MCF 10A (cell line): ENCODE measurements around the gene CFAP119. TPM values are rescaled to one million over a fixed set of nuclear protein-coding genes. Genes with fewer than 3 reads are reported as not detected.
A peak's percentile ranks its signal among the peaks of the same experiment; 100 is the strongest.

Source experiments
- BruUV-seq: library from RNA; stranded (reverse); fragments of 400-500 nt; replicated peaks from 2 replicates; lab custom pipeline; 2021; lab: Mats Ljungman, UMichigan
- CTCF ChIA-PET: fragments of 300-600 bp; sonication (Branson Sonifier 250); formaldehyde crosslinking; extraction: SDS; loops from one replicate; lab custom pipeline; 2021; ENCODE audit warnings: antibody characterized with exemption, inconsistent platforms; lab: Yijun Ruan, JAX
- POLR2A ChIA-PET: fragments of 300-600, 350-650 bp; sonication (Branson Sonifier 250); formaldehyde crosslinking; extraction: SDS; loops from one replicate; lab custom pipeline; 2020; ENCODE audit warnings: antibody characterized with exemption, inconsistent platforms; lab: Yijun Ruan, JAX
- DNase-seq: peaks from one replicate; pipeline ENCODE4 v3.0.0-alpha.2; 2018; ENCODE audit not compliant: unreplicated experiment
- H3K27ac Mint-ChIP-seq: one replicate; pipeline ENCODE4 v1.8.0; 2022; ENCODE audit warnings: mild to moderate bottlenecking, low read depth, mixed read lengths; ENCODE audit not compliant: unreplicated experiment
- H3K27me3 Mint-ChIP-seq: one replicate; pipeline ENCODE4 v1.8.0; 2022; ENCODE audit warnings: mixed read lengths; ENCODE audit not compliant: insufficient read depth, unreplicated experiment
- H3K36me3 Mint-ChIP-seq: one replicate; pipeline ENCODE4 v1.8.0; 2022; ENCODE audit warnings: mild to moderate bottlenecking, moderate library complexity, mixed read lengths; ENCODE audit not compliant: insufficient read depth, unreplicated experiment
- H3K4me1 Mint-ChIP-seq: one replicate; pipeline ENCODE4 v1.8.0; 2022; ENCODE audit warnings: mixed read lengths; ENCODE audit not compliant: insufficient read depth, unreplicated experiment
- H3K4me3 Mint-ChIP-seq: one replicate; pipeline ENCODE4 v1.8.0; 2022; ENCODE audit warnings: mild to moderate bottlenecking, moderate library complexity, mixed read lengths; ENCODE audit not compliant: unreplicated experiment
- H3K9me3 Mint-ChIP-seq: one replicate; pipeline ENCODE4 v1.8.0; 2022; ENCODE audit warnings: mixed read lengths; ENCODE audit not compliant: unreplicated experiment
- CTCF ChIP-seq: fragments of 200-600 bp; IDR thresholded peaks from one replicate; pipeline ENCODE4 v1.8.0; 2022; ENCODE audit warnings: antibody characterized with exemption, mild to moderate bottlenecking; ENCODE audit not compliant: unreplicated experiment
- intact Hi-C: fragments of 100-400 bp; cut with micrococcal nuclease; formaldehyde crosslinking; loops from 2 replicates; pipeline ENCODE4 v1.14.1; 2022
- total RNA-seq: library from RNA; stranded (reverse); gene quantifications from 2 replicates; pipeline ENCODE4 v1.2.3, GENCODE V29; 2022

CFAP119 gene
- total RNA-seq, 1 experiment from 2014 or later = 5.2 TPM

- peaks cover 36% of the 10 kb centered on the region for H3K4me1 Mint-ChIP-seq
- peak overlapping the region; percentile 89 for H3K4me3 Mint-ChIP-seq
- intact Hi-C loops = loop anchor here (1.0 to 2.0 kb wide), 3 partner anchors 21 to 43 kb away; partner anchors contain the start of genes CFAP119, RNF40 and SRCAP
- no peak for TF ChIP-seq CTCF
- DNase-seq = peak; percentile 98
- POLR2A ChIA-PET = interaction anchor here (0.6 to 4.1 kb wide), 18 partner anchors 11 to 675 kb away, joined by 3 to 41 read pairs (median 5); partner anchors contain the start of genes CFAP119, CTF1, FBRS and PRR14
- peaks cover 91% of the 10 kb centered on the region for H3K36me3 Mint-ChIP-seq
- H3K9me3 Mint-ChIP-seq = no peaks in the 10 kb centered on the region
- peak overlapping the region; percentile 85 for H3K27ac Mint-ChIP-seq
- no peaks in the 10 kb centered on the region for H3K27me3 Mint-ChIP-seq
- BruUV-seq = no TSS peak
- CTCF ChIA-PET = interaction anchor here (0.7 to 1.3 kb wide), 2 partner anchors 14 to 73 kb away, joined by 3 to 7 read pairs; no protein-coding TSS in a partner anchor
These were observed 20.4 kb downstream of the CFAP119 start for GRCh38 chr16:30741461-30741914.

DNA sequence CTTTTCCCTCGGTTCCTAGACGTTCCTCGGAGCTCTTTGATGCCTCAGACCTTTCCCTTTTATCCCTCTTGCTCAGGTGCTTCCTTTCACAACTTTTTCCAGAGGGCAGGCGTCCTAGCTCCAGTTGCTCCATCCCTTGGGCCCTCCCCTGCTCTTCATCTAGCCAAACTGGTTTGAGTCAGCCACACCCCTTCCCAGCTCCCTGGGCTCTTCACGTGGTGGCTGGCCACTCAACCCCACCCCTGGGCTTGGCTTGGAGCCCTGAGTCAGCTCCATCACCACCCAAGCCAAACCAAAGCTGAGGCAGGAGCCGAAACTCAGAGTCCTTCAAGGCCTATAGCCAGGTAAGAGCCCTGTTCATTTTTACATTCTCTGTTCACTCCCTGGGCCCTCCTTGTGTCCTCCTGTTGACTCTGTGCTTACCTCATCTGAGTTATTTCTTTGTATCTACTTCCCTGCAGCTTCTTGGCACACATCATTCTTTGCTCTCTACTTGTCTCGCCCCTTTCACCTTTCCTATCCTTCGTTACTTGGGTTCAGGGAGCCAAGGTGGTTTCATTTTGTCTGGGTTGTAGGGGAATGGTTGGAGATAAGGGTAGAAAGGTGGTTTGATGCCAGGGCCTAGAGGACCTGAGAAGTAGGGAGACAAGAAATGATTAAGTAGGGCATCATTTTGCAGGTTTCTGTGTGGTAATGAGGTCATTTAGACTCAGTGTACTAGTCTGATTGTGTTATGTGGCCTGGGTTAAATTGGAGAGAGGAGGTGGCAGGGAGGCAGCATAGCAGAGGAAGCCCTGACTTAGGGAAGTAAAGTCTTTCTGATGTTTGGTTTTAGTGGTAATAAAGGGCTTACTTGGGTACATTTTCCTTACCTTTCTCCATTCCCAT lies 21.3 kb downstream of the CFAP119 start:
- intact Hi-C loops = loop anchor here (1.0 to 2.0 kb wide), 3 partner anchors 22 to 42 kb away; partner anchors contain the start of genes CFAP119, RNF40 and SRCAP
- Mint-ChIP-seq H3K4me1 (peaks cover 36% of the 10 kb centered on the region), H3K9me3 (no peaks in the 10 kb centered on the region), H3K36me3 (peaks cover 91% of the 10 kb centered on the region), H3K27me3 (no peaks in the 10 kb centered on the region), H3K27ac (peak overlapping the region; percentile 85), H3K4me3 (peak overlapping the region; percentile 89)
- DNase-seq = peak; percentile 99
- ChIA-PET POLR2A (interaction anchor here (0.6 to 4.1 kb wide), 36 partner anchors 10 to 674 kb away, joined by 3 to 41 read pairs (median 4); partner anchors contain the start of genes CFAP119, CTF1, FBRS and PRR14), CTCF (interaction anchor here (0.7 to 1.3 kb wide), 2 partner anchors 47 to 74 kb away, joined by 4 to 7 read pairs; no protein-coding TSS in a partner anchor)
- BruUV-seq = TSS peak; percentile 98
- no peak for TF ChIP-seq CTCF

- peaks cover 25% of the 10 kb centered on the region for H3K4me1 Mint-ChIP-seq
- no peaks in the 10 kb centered on the region for H3K27me3 Mint-ChIP-seq
- no peak for TF ChIP-seq CTCF
- ChIA-PET CTCF (no interaction called here), POLR2A (interaction anchor here (0.6 to 4.1 kb wide), 18 partner anchors 9 to 292 kb away, joined by 3 to 41 read pairs (median 4); partner anchors contain the start of genes CFAP119, FBRS, PHKG2 and RNF40)
- peaks cover 91% of the 10 kb centered on the region for H3K36me3 Mint-ChIP-seq
- no peaks in the 10 kb centered on the region for H3K9me3 Mint-ChIP-seq
- intact Hi-C loops = no loop called here
- peak overlapping the region; percentile 85 for H3K27ac Mint-ChIP-seq
- BruUV-seq = no TSS peak
- H3K4me3 Mint-ChIP-seq = no peak overlapping the region
- no peak for DNase-seq
These were observed 22.6 kb downstream of the CFAP119 start for GRCh38 chr16:30738984-30739951.
